Measurements from ENCODE around the gene CXCR1.
"Not testable (repeated sequence)": the region's sequence is repeated elsewhere in the genome, so short reads cannot be mapped to it uniquely, and the experiment has no call there.

The CXCR1 gene

GRCh38 chr2:218155953-218156479, 10.7 kb downstream of the CXCR1 start:
- DNase-seq: no peak

- DNase-seq: no peak
These were observed 14.0 kb downstream of the CXCR1 start for GRCh38 chr2:218152777-218153176.

- DNase-seq: no peak
These were observed 14.6 kb downstream of the CXCR1 start for GRCh38 chr2:218152172-218152571.

GRCh38 chr2:218149848-218150440, 16.8 kb downstream of the CXCR1 start:
- DNase-seq: no peak

GRCh38 chr2:218149098-218149497, 17.7 kb downstream of the CXCR1 start:
- no peak for DNase-seq

GRCh38 chr2:218146056-218146455, 20.7 kb downstream of the CXCR1 start:
- DNase-seq: no peak

GRCh38 chr2:218145124-218145523, 21.6 kb downstream of the CXCR1 start:
- no peak for DNase-seq

- DNase-seq: no peak
These were observed 28.7 kb downstream of the CXCR1 start for GRCh38 chr2:218138047-218138446.

GRCh38 chr2:218137514-218137913, 29.2 kb downstream of the CXCR1 start:
- DNase-seq: no peak

- no peak for DNase-seq
These were observed 35.9 kb downstream of the CXCR1 start for GRCh38 chr2:218130822-218131221.

- no peak for DNase-seq
These were observed 36.4 kb downstream of the CXCR1 start for GRCh38 chr2:218130377-218130776.

- no peak for DNase-seq
These were observed 37.2 kb downstream of the CXCR1 start for GRCh38 chr2:218129458-218130135.

GRCh38 chr2:218128781-218129457, 37.8 kb downstream of the CXCR1 start:
- no peak for DNase-seq

GRCh38 chr2:218127929-218128455, 38.8 kb downstream of the CXCR1 start:
- DNase-seq: no peak

- no peak for DNase-seq
These were observed 41.1 kb downstream of the CXCR1 start, which contains the start of gene CXCR2 for GRCh38 chr2:218125626-218126080. Gene CXCR2 (plus strand): TSS chr2:218126028. CDS start chr2:218134802, 8,774 bp downstream.

- DNase-seq: no peak
These were observed 41.7 kb downstream of the CXCR1 start for GRCh38 chr2:218125095-218125494.

- DNase-seq: no peak
These were observed 42.8 kb downstream of the CXCR1 start for GRCh38 chr2:218123986-218124385.

- DNase-seq: not testable (repeated sequence)
These were observed 44.5 kb downstream of the CXCR1 start for GRCh38 chr2:218122286-218122685.

- DNase-seq: not testable (repeated sequence)
These were observed 45.0 kb downstream of the CXCR1 start for GRCh38 chr2:218121789-218122188.
